K562 (cell line): ENCODE measurements around the gene RNASE7. TPM values are rescaled to one million over a fixed set of nuclear protein-coding genes. Genes with fewer than 3 reads are reported as not detected.

Source experiments
- ATAC-seq: fragments of 200-7000 bp; cut with Tn5 transposase; 3 replicates; pipeline ENCODE4 v1.9.1; 2020; ENCODE audit warnings: moderate library complexity
- BruUV-seq: library from RNA; stranded (reverse); fragments of 400-500 nt; replicated peaks from 2 replicates; lab custom pipeline; 2021; lab: Mats Ljungman, UMichigan
- CTCF ChIA-PET: fragments of 300-600 bp; formaldehyde crosslinking; extraction: SDS; loops from one replicate; lab custom pipeline; 2021; ENCODE audit warnings: low intra/inter-chr PET ratio; lab: Yijun Ruan, JAX
- POLR2A ChIA-PET: fragments of 300-600, 350-650 bp; sonication (Branson Sonifier 250); formaldehyde crosslinking; extraction: SDS; loops from one replicate; lab custom pipeline; 2021; ENCODE audit warnings: antibody characterized with exemption, inconsistent platforms; lab: Yijun Ruan, JAX
- DNase-seq, 4 experiments: peaks; one replicate each; pipeline versions ENCODE4 v3.0.0 to v3.0.0-alpha.2; 2011 to 2018; ENCODE audit warnings: low spot score in 3 of 4, mixed read lengths in 3 of 4; ENCODE audit errors: extremely low read depth in 1 of 4
- FAIRE-seq: peaks from 2 replicates; lab custom pipeline; 2011; peaks lifted over from hg19 to GRCh38; lab: Jason Lieb, UNC
- H2AFZ ChIP-seq: 2 replicates; pipeline ENCODE4 v1.6.0; 2011; ENCODE audit warnings: low read depth, low read length, control low read depth, inconsistent platforms
- H3K27ac ChIP-seq: fragments of 200-600 bp; 3 replicates; pipeline ENCODE4 v1.8.0; 2011; ENCODE audit warnings: low read depth, mild to moderate bottlenecking, control low read depth, inconsistent platforms, low read length, moderate library complexity, mixed read lengths; ENCODE audit errors: extremely low read depth
- H3K27me3 ChIP-seq, 2 experiments: fragments of 300-600 bp in 1 of 2; 2 replicates in 1 of 2; 3 replicates in 1 of 2; pipeline versions ENCODE4 v1.6.0 to v1.8.0; 2011; ENCODE audit warnings: inconsistent platforms in 2 of 2, low read length in 2 of 2, mild to moderate bottlenecking in 1 of 2, mixed read lengths in 1 of 2, moderate library complexity in 1 of 2; ENCODE audit not compliant: control insufficient read depth in 2 of 2, insufficient read depth in 2 of 2
- H3K36me3 ChIP-seq: fragments of 300-600 bp; 3 replicates; pipeline ENCODE4 v1.8.0; 2011; ENCODE audit warnings: mild to moderate bottlenecking, low read length, inconsistent platforms; ENCODE audit not compliant: control insufficient read depth, insufficient read depth
- H3K4me1 ChIP-seq, 2 experiments: fragments of 200-600 bp in 1 of 2; replicated peaks in 1 of 2; 2 replicates in 1 of 2; 3 replicates in 1 of 2; pipeline versions ENCODE4 v1.5.1 to v1.8.0; 2011; ENCODE audit warnings: inconsistent platforms in 2 of 2, low read length in 2 of 2, mild to moderate bottlenecking in 1 of 2, mixed read lengths in 1 of 2, moderate library complexity in 1 of 2; ENCODE audit not compliant: control insufficient read depth in 2 of 2, insufficient read depth in 2 of 2
- H3K4me2 ChIP-seq: 2 replicates; pipeline ENCODE4 v1.6.1; 2011; ENCODE audit warnings: low read length, control low read depth, inconsistent platforms, mixed read lengths; ENCODE audit not compliant: insufficient read depth
- H3K4me3 ChIP-seq: fragments of 200-600 bp; sonication (generic), shearing (Covaris generic); 2 replicates; pipeline ENCODE4 v1.5.1; 2016; ENCODE audit warnings: control low read depth, inconsistent platforms
- H3K79me2 ChIP-seq: fragments of 200-600 bp; 3 replicates; pipeline ENCODE4 v1.8.0; 2011; ENCODE audit warnings: low read length, inconsistent platforms; ENCODE audit not compliant: control insufficient read depth, insufficient read depth
- H3K9ac ChIP-seq, 2 experiments: 2 replicates each; pipeline versions ENCODE4 v1.6.0 to v1.6.1; 2011; ENCODE audit warnings: low read depth in 2 of 2, low read length in 2 of 2, control low read depth in 1 of 2, inconsistent platforms in 1 of 2, mild to moderate bottlenecking in 1 of 2, mixed read lengths in 1 of 2; ENCODE audit not compliant: insufficient read depth in 1 of 2
- H3K9me1 ChIP-seq: one replicate; pipeline ENCODE4 v1.6.0; 2011; ENCODE audit warnings: inconsistent platforms, mild to moderate bottlenecking, low read length, moderate library complexity; ENCODE audit not compliant: control insufficient read depth, insufficient read depth
- H3K9me3 ChIP-seq: replicated peaks from 2 replicates; pipeline ENCODE4 v1.5.1; 2011; ENCODE audit warnings: low read depth, low read length, inconsistent platforms; ENCODE audit not compliant: control insufficient read depth, insufficient read depth
- H4K20me1 ChIP-seq: replicated peaks from 2 replicates; pipeline ENCODE4 v1.6.1; 2011; ENCODE audit warnings: low read length, inconsistent platforms, mixed read lengths; ENCODE audit not compliant: control insufficient read depth, insufficient read depth
- COPS2 ChIP-seq: fragments of 450-650 bp; conservative IDR thresholded peaks from 2 replicates; pipeline ENCODE4 v1.6.1; 2016; ENCODE audit warnings: mild to moderate bottlenecking, moderate library complexity
- EHMT2 ChIP-seq: fragments of 450-650 bp; IDR thresholded peaks from 2 replicates; pipeline ENCODE4 v1.6.1; 2018; ENCODE audit warnings: antibody characterized with exemption
- HMGN3 ChIP-seq: IDR thresholded peaks from 2 replicates; pipeline ENCODE4 v1.6.1; 2011; ENCODE audit warnings: borderline replicate concordance, low read depth, mild to moderate bottlenecking, mixed read lengths, low read length; ENCODE audit not compliant: insufficient read length; ENCODE audit errors: extremely low read depth
- NFXL1 ChIP-seq: fragments of 450-650 bp; formaldehyde crosslinking; IDR thresholded peaks from 2 replicates; pipeline ENCODE4 v1.4.0; 2021; ENCODE audit warnings: mild to moderate bottlenecking
- PCBP1 ChIP-seq: fragments of 200-400 bp; formaldehyde crosslinking; IDR thresholded peaks from 2 replicates; pipeline ENCODE4 v1.6.1; 2018; ENCODE audit warnings: mild to moderate bottlenecking, low read depth, low read length; ENCODE audit not compliant: poor library complexity, severe bottlenecking
- SIN3A ChIP-seq, 2 experiments: fragments of 150-350 bp in 1 of 2; IDR thresholded peaks; 2 replicates each; pipeline ENCODE4 v1.6.1; 2011 to 2016; ENCODE audit warnings: borderline replicate concordance in 2 of 2, low read depth in 2 of 2, low read length in 2 of 2, mild to moderate bottlenecking in 2 of 2, moderate library complexity in 2 of 2; ENCODE audit not compliant: control insufficient read depth in 1 of 2
- SMAD4 ChIP-seq: fragments of 250-450 bp; sonication (Bioruptor Pico); conservative IDR thresholded peaks from 2 replicates; pipeline ENCODE4 v1.8.0; 2021; ENCODE audit warnings: inconsistent platforms, mild to moderate bottlenecking, moderate library complexity
- TBL1XR1 ChIP-seq, 2 experiments: IDR thresholded peaks; 2 replicates each; pipeline ENCODE4 v1.6.1; 2012; ENCODE audit warnings: improper control_type of control experiment in 2 of 2, low read length in 2 of 2, mild to moderate bottlenecking in 1 of 2
- ZNF174 ChIP-seq: fragments of 250-450 bp; sonication (Bioruptor Pico); IDR thresholded peaks from 2 replicates; pipeline ENCODE4 v1.4.0; 2020; ENCODE audit warnings: mild to moderate bottlenecking
- ZNF644 ChIP-seq: fragments of 200-800 bp; sonication (Bioruptor generic); IDR thresholded peaks from 2 replicates; pipeline ENCODE4 v1.6.1; 2016; ENCODE audit warnings: low read depth, missing genetic modification characterization, missing compliant biosample characterization
- WGBS: fragments of 100-300 bp; shearing (Covaris generic); methylation state at CpG from one replicate; pipeline ENCODE4 v1.1.6; 2016; ENCODE audit warnings: low coverage, mixed read lengths; ENCODE audit not compliant: insufficient coverage; ENCODE audit errors: missing lambda C conversion rate; 5-methylcytosine and 5-hydroxymethylcytosine counted together
- in situ Hi-C: fragments of 300-500 bp; cut with MboI; formaldehyde crosslinking; loops from 4 replicates; pipeline ENCODE4 v1.15.0; 2018; ENCODE audit warnings: inconsistent platforms, mixed read lengths
- intact Hi-C: fragments of 100-400 bp; cut with micrococcal nuclease; formaldehyde crosslinking; loops from 2 replicates; pipeline ENCODE4 v1.14.2; 2022
- polyA plus RNA-seq, 8 experiments: library from polyadenylated mRNA; depleted of rRNA in 4 of 8; stranded (reverse) in 5 of 8; unstranded in 3 of 8; fragments of >200 nt; fragmentation: Nextera tagmentation in 2 of 8; fragmentation: Illumina TruSeq in 1 of 8; extraction: Ambion mirVana in 2 of 8; extraction: Trizol in 1 of 8; gene quantifications; 2 replicates each; pipeline versions ENCODE4 v1.2.1 to v1.2.3, GENCODE V29; 2011 to 2014; ENCODE audit warnings: inconsistent platforms in 1 of 8, missing spikeins in 1 of 8
- total RNA-seq, 7 experiments: library from RNA; depleted of rRNA in 6 of 7; stranded (reverse); fragments of >200 nt in 6 of 7; fragmentation: Illumina TruSeq in 2 of 7; extraction: Trizol in 2 of 7; gene quantifications; 2 replicates each; pipeline versions ENCODE4 v1.2.1 to v1.2.3, GENCODE V29; 2011 to 2021; ENCODE audit warnings: low replicate concordance in 1 of 7
- TF ChIP-seq, protein P1 (sequence below): fragments of 150-350 bp; conservative IDR thresholded peaks from 2 replicates; pipeline ENCODE4 v1.6.1; 2014; ENCODE audit warnings: low read length
- TF ChIP-seq, protein P2 (sequence below): fragments of 450-650 bp; IDR thresholded peaks from 2 replicates; pipeline ENCODE4 v1.6.1; 2017; ENCODE audit warnings: mild to moderate bottlenecking, moderate library complexity
- TF ChIP-seq, protein P3 (sequence below): sonication (generic); formaldehyde crosslinking; IDR thresholded peaks from 2 replicates; pipeline ENCODE4 v1.8.0; 2022; ENCODE audit warnings: mild to moderate bottlenecking, missing genetic modification reagents
- TF ChIP-seq, protein P4 (sequence below): sonication (generic); formaldehyde crosslinking; IDR thresholded peaks from 2 replicates; pipeline ENCODE4 v1.8.1; 2023; ENCODE audit warnings: mild to moderate bottlenecking, missing genetic modification reagents, moderate library complexity

RNASE7 gene
- total and polyA plus RNA-seq, 9 of the 15 experiments (the other 6 are each of a cell fraction or from before 2014, with no cell fraction given): not detected

DNA sequence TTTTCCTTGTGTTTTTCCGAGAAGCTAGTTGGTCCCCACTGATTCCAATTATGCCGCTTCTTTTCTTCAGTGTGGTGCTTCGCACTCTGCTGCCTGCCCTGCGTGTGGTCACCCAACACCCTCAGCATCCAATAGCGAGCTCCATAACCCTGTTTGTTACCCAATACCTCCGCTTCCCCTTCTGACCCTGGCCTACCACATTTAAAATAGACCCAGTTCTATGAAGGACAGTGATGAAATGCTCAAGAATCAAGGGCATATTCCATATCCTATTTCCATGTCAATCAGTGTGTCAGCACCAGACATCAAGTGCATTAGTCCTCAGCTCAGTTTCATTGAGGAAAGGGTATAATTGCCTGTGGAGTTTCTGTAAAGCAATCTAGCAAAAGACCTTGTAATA, 26.9 kb upstream of the RNASE7 start:
- H3K4me2 ChIP-seq: no peak overlapping the region
- no TSS peak for BruUV-seq
- DNase-seq (no peak), FAIRE-seq (no peak), ATAC-seq (no peak)
- no peak overlapping the region for H3K27ac ChIP-seq
- no peaks in the 10 kb centered on the region for H3K27me3 ChIP-seq
- in situ Hi-C loops: no loop called here
- peaks cover 23% of the 10 kb centered on the region; the same call in 1 of the 3 replicates for H3K36me3 ChIP-seq
- ChIA-PET POLR2A (interaction anchor here (0.7 to 3.0 kb wide), 10 partner anchors 9 to 188 kb away, joined by 3 to 15 read pairs (median 4); partner anchors contain the start of gene NDRG2), CTCF (interaction anchor here (1.1 to 2.5 kb wide), 4 partner anchors 24 to 89 kb away, joined by 3 to 33 read pairs (median 12); no protein-coding TSS in a partner anchor)
- H3K4me3 ChIP-seq: no peak overlapping the region
- 59% methylated on average over 6 of the region's 6 CpGs for WGBS
- no peaks in the 10 kb centered on the region for H3K9me1 ChIP-seq
- H3K9me3 ChIP-seq: no peaks in the 10 kb centered on the region
- no peak overlapping the region for H3K9ac ChIP-seq
- intact Hi-C loops: loop anchor here (2.0 kb wide), 1 partner anchor 79 kb away; no protein-coding TSS in a partner anchor
- H3K79me2 ChIP-seq: no peaks in the 10 kb centered on the region
- H4K20me1 ChIP-seq: no peaks in the 10 kb centered on the region
- peaks cover 0 to 7% of the 10 kb centered on the region in 2 experiments; a peak in 1 of 5 replicates for H3K4me1 ChIP-seq
- H2AFZ ChIP-seq: no peak overlapping the region
- no peak for TF ChIP-seq ZNF644 (tag)
- TF ChIP-seq, protein P1, sequence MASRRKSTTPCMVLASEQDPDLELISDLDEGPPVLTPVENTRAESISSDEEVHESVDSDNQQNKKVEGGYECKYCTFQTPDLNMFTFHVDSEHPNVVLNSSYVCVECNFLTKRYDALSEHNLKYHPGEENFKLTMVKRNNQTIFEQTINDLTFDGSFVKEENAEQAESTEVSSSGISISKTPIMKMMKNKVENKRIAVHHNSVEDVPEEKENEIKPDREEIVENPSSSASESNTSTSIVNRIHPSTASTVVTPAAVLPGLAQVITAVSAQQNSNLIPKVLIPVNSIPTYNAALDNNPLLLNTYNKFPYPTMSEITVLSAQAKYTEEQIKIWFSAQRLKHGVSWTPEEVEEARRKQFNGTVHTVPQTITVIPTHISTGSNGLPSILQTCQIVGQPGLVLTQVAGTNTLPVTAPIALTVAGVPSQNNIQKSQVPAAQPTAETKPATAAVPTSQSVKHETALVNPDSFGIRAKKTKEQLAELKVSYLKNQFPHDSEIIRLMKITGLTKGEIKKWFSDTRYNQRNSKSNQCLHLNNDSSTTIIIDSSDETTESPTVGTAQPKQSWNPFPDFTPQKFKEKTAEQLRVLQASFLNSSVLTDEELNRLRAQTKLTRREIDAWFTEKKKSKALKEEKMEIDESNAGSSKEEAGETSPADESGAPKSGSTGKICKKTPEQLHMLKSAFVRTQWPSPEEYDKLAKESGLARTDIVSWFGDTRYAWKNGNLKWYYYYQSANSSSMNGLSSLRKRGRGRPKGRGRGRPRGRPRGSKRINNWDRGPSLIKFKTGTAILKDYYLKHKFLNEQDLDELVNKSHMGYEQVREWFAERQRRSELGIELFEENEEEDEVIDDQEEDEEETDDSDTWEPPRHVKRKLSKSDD: no peak
- no peak for TF ChIP-seq TBL1XR1 (IDR thresholded peaks at IDR 0.05; ENCODE audit: low read length in 2 of 2)
- no peak for TF ChIP-seq NFXL1 (CRISPR knock-in tag)
- TF ChIP-seq, protein P2, sequence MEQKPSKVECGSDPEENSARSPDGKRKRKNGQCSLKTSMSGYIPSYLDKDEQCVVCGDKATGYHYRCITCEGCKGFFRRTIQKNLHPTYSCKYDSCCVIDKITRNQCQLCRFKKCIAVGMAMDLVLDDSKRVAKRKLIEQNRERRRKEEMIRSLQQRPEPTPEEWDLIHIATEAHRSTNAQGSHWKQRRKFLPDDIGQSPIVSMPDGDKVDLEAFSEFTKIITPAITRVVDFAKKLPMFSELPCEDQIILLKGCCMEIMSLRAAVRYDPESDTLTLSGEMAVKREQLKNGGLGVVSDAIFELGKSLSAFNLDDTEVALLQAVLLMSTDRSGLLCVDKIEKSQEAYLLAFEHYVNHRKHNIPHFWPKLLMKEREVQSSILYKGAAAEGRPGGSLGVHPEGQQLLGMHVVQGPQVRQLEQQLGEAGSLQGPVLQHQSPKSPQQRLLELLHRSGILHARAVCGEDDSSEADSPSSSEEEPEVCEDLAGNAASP: no peak
- TF ChIP-seq COPS2: no peak
- TF ChIP-seq PCBP1: no peak
- TF ChIP-seq, protein P3, sequence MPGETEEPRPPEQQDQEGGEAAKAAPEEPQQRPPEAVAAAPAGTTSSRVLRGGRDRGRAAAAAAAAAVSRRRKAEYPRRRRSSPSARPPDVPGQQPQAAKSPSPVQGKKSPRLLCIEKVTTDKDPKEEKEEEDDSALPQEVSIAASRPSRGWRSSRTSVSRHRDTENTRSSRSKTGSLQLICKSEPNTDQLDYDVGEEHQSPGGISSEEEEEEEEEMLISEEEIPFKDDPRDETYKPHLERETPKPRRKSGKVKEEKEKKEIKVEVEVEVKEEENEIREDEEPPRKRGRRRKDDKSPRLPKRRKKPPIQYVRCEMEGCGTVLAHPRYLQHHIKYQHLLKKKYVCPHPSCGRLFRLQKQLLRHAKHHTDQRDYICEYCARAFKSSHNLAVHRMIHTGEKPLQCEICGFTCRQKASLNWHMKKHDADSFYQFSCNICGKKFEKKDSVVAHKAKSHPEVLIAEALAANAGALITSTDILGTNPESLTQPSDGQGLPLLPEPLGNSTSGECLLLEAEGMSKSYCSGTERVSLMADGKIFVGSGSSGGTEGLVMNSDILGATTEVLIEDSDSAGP: no peak
- no peak for TF ChIP-seq ZNF174
- no peak for TF ChIP-seq HMGN3
- TF ChIP-seq EHMT2: no peak
- TF ChIP-seq, protein P4, sequence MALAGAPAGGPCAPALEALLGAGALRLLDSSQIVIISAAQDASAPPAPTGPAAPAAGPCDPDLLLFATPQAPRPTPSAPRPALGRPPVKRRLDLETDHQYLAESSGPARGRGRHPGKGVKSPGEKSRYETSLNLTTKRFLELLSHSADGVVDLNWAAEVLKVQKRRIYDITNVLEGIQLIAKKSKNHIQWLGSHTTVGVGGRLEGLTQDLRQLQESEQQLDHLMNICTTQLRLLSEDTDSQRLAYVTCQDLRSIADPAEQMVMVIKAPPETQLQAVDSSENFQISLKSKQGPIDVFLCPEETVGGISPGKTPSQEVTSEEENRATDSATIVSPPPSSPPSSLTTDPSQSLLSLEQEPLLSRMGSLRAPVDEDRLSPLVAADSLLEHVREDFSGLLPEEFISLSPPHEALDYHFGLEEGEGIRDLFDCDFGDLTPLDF: no peak
- TF ChIP-seq SMAD4 (CRISPR knock-in tag): no peak
- TF ChIP-seq SIN3A (IDR thresholded peaks at IDR 0.05; ENCODE audit: borderline replicate concordance in 2 of 2, control insufficient read depth in 1 of 2, low read depth in 2 of 2, low read length in 2 of 2): no peak
